CD4-positive, alpha-beta T cell treated with Interleukin-17A for 4 hours (primary cell): ENCODE results near the gene PHF21B.
"Not testable (repeated sequence)": the region's sequence is repeated elsewhere in the genome, so short reads cannot be mapped to it uniquely, and the experiment has no call there.

Experiments used
- DNase-seq: peaks from one replicate; pipeline ENCODE4 v3.0.0-alpha.2; 2020; ENCODE audit warnings: mixed read lengths

PHF21B gene

DNA sequence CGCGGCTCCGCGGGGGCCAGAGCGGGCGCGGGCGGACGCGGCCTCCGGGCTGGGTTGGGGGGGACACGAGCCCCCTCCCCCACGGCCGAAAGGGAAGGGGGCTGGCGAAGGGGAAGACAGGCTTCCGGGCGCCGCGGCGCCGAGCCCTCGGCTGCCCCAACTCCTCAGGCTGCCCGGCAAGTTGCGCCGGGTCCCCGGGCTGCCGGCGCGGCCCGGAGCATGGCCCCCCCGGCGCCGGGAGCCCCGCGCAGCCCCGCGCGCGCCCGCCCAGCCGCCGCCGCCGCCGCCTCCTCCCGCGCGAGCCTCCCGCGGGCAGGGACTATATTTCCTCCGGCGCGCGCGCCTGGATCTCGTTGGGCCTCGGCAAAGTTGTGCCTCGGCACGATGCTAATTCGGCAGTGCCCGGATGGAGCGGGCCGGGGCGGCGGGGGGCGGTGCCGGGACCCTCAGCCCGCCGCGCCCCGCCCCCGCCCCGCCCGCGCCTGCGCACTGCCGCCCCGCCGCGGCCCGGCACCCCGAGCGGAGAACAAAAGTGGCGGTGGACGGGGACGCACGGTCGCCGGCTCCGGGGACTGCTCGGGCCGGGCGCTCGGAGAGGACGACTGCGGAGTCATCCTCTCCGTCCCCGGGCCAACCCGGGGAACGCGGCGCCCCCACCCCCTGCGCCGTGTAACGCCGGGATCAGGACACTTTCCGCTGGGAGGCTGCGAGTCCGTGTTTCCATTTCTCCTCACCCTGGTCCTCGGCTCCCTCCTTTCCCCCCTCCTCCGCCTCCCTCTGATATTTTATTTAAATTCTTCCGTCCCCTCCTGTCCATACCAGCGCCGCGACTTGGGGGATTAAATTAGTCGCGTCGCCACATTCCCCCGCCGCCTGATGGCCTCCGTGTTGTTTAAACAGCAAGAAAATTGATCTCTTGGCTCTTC lies at the start of gene PHF21B:
TSS of gene PHF21B (minus strand) at position 400 of the 926 bp plus-strand sequence. CDS start 456 bp downstream, outside the sequence.
- DNase-seq, result no peak

GRCh38 chr22:45059296-45059695 lies 49.5 kb upstream of the PHF21B start:
- no peak for DNase-seq

GRCh38 chr22:45058622-45058912 lies 48.8 kb upstream of the PHF21B start:
- no peak for DNase-seq

DNA sequence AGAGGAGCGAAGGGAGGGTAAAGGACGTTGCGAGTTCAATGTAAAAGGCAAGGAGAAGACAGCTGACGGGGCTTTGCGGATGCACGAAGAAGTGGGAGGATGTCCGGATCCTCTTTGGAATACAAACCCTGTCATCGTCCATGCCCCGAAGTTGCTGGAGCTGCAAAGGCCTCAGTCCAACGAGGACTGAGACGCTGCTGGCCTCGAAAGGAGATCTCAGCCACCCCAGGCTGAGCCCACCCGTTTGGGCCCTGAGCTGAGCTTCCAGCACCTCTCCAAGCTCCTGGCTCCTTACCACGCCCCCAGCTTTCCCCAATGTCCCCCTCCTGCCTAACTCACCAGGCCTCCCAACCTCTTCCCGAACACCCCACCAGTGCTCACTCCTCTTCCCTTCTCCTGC lies 46.1 kb upstream of the PHF21B start:
- no peak for DNase-seq

DNA sequence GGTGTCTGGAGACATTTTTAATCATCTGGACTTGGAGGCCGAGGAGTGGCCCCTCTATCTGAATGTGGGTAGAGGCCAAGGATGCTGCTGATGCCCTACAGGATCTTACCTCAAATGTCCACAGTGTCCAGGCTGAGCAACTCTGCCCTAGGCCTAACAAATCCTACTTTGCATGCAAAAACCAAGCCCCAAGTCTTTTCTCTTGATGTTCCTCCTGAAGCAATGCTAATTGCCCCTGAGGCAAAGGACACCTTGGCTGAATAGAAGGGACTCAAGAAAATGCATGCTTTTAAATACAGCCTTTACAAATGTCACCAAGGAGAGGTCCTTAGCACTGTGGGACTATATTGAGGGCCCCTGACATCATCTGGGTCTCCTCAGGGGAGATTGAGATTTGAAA lies 43.8 kb upstream of the PHF21B start:
- no peak for DNase-seq

- no peak for DNase-seq
Measured at GRCh38 chr22:45053094-45053493, 43.3 kb upstream of the PHF21B start.

DNA sequence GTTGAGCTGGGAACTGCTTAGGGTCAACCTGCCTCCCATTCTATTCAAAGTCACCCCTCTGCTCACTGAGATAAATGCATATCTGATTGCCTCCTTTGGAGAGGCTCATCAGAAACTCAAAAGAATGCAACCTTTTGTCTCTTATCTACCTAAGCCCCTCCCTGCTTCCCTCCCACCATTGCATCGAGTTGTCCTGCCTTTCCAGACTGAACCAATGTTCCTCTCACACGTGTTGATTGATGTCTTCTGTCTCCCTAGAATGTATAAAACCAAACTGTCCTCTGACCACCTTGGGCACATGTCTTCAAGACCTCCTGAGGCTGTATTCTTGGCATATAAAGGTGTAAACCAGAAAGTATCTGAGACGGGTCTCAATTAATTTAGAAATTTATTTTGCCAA lies 42.9 kb upstream of the PHF21B start:
- DNase-seq, result not testable (repeated sequence)

DNA sequence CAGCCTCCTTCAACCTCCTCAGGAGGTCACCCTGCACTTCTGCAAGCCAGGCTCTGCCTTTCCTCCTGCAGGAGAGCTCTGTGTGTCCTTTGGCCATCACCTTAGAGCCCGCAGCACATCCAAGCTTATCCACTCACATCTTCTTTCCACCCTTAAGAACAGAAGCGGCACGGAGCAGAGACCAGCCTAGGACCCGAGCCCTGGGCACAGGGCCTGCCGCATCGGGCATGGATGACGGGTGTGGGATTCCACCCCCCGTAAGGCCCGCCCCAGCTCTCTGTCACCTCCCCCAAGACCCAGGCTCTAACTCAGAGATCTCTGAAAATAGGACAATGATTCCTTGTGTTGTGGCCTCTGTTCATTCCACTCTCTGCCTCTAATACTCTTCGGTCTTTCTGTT lies 42.1 kb upstream of the PHF21B start:
- no peak for DNase-seq

- no peak for DNase-seq
Measured at GRCh38 chr22:45051419-45051818, 41.6 kb upstream of the PHF21B start.

- DNase-seq, result no peak
Measured at GRCh38 chr22:45047260-45047659, 37.5 kb upstream of the PHF21B start.

GRCh38 chr22:45045208-45045607 lies 35.4 kb upstream of the PHF21B start:
- DNase-seq, result no peak

- DNase-seq, result no peak
Measured at GRCh38 chr22:45042263-45042662, 32.5 kb upstream of the PHF21B start.

DNA sequence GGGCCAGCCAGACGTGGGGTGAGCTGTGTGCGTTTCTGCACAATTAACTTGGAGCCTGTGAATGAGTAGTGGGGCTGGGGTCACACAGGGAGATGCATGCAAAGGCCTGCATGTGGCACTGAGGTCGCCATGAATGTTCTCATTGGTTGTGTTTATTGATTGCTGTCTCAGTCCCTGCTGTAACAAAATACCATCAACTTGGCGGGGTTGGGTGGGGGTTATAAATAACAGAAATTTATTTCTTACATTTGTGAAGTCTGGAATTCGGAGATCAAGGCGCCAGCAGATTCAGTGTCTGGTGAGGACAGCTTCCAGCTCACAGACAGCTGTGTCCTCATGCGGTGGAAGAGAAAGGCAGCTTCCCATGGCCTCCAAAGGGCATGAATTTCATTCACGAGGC lies 29.3 kb upstream of the PHF21B start:
- no peak for DNase-seq

- DNase-seq, result no peak
Measured at GRCh38 chr22:45036154-45036553, 26.3 kb upstream of the PHF21B start.

DNA sequence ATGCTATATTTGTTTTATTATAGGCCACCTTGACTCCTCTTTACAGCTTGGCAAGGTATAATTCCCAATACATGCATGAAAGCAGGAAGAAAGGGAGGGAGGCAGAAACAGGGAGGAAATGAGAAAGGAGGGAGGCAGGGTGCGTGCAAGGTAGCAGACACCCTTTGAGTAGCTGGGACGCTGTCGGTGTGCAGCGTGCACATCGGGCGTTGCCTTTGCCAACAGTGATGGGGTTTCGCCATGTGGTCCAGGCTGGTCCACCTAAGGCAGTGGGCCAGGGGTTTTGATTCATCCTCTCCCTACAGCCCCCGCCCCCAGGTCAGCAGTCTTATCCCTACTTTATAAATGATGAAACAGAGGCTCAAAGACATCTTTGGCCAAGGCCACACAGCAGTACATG lies 25.0 kb upstream of the PHF21B start:
- DNase-seq, result no peak

GRCh38 chr22:45034156-45034555 lies 24.4 kb upstream of the PHF21B start:
- no peak for DNase-seq

- DNase-seq, result no peak
Measured at GRCh38 chr22:45033136-45033535, 23.3 kb upstream of the PHF21B start.

DNA sequence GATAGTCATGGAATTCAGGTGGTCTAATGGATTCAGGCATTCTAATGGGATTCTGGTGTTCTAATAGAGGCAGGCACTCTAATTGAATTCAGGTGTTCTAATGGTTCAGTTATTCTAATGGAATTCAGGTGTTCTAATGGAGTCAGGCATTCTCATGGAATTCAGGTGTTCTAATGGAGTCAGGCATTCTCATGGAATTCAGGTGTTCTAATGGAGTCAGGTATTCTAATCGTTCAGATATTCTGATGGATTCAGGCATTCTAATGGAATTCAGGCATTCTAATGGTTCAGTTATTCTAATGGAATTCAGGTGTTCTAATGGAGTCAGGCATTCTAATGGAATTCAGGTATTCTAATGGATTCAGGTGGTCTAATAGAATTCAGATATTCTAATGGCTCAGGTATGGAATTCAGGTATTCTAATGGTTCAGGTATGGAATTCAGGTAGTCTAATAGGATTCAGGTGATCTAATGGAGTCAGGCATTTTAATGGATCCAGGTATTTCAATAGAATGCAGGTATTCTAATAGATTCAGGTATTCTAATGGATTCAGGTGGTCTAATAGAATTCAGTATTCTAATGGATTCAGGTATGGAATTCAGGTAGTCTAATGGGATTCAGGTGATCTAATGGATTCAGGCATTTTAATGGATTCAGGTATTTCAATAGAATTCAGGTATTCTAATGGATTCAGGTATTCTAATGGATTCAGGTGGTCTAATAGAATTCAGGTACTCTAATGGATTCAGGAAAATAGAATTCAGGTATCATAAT lies 22.0 kb upstream of the PHF21B start:
- DNase-seq, result no peak

DNA sequence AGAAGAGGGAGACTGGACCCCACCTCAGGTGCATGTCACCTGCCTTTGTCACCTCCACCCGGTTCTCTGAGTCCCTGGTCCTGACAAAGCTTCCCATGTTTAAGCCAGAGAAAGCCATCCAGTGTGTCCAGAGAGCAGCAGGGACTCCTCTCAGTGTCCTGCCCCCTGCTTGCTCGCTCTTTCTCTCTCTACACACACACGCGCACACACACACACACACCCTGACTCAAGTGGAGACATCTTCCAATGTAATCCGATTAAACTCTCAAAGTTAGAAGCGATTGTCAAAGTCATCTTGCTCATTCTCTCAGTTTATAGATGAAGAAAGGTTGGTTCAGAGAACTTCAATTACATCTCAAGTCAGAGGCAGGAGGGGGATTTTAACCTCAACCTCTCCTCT lies 19.7 kb upstream of the PHF21B start:
- DNase-seq, result no peak

DNA sequence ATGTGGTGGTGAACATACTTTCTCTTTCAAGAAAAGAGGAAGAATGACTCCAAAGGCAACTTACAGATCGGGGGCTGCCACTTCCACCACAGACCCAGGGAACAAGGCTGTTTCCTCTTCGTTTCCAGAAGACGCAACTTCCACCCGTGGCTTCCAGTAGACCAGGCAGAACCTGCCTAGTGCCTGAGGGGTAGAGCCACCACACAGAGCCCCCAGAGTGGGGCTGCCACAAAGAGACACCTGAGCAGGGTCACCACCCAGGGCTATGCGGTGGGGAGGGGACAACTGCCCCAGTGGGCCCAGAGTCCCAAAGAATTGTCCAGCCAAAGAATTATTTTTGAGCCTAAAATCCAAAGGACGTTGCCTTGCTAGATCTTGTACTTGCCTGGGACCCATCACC lies 16.7 kb upstream of the PHF21B start:
- DNase-seq, result no peak

DNA sequence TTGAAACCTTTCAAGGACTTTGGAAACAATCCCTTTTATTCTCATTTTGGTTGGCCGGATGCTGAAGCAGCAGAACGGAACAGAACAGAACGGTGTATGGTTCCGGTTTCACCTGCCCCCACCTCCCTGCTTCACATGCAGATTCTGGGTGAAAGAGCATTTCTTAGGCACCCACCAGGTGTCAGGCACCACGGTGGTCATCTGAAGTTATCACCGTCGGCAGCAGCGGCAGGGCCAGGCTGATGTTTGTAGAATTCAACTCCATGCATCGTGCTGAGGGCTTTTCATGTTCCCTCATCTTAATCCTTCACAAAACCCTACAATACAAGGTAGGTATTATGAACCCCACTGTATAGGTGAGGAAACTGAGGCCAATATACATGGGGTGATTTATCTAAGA lies 13.6 kb upstream of the PHF21B start:
- no peak for DNase-seq

DNA sequence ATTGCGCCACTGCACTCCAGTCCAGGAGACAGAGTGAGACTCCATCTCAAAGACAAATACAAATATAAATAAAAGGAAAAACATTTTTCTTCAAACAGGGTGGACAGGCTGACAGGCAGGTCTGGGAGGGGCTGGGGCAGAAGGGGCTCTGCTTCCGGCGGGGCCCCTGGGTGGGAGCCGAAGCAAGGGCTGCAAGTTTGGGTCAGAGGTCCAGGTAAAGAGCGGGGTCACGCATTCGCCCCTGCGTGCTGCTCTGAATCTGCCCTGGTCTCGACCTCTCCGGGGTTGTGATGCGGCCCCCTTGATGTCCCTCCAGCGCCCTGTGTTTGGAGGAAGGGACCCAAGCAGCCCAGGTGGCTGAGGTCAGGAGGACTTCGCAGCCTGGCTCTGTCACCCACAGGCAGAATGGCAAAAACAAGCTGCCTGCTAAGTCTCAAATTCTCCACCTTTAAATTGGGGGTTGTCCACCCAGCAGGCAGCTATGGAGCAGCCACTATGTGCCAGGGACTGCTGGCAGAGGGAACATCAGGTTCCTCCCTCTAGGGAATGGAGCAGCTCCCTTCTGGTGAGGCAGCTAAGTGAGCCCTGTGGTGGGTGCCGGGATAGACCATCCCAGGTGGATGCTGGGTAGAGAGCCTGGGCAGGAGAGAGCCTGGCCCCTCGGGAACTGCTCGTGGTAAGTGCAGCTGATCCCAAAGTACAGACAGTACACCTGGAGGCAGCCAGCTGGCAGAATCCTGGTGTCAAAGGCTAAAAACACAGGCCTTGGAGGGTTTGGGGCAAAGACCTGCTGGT lies 10.3 kb upstream of the PHF21B start:
- no peak for DNase-seq

DNA sequence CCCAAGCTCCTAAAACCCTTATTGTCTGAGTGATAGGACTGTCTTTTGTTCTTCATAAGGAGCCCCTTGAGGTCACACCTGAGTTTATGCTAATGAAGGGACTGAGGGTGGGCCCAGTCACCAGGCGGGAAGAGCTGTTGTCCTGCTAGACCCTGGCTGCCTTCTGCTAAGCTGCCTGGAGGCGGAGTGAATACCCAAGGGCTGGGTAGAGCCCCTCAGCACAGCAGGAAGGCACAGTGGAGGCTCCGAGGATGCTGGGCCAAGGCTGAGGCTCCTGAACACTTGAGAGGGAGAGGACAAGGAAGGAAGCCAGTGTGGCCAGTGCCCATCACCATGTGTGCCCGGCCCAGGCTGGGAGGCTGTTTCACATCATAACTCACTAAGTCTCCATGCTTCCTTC lies 4.8 kb upstream of the PHF21B start:
- DNase-seq, result no peak

GRCh38 chr22:45013138-45013537 lies 3.3 kb upstream of the PHF21B start:
- no peak for DNase-seq
